H1 (cell line): ENCODE data around the gene HNF1A. TPM values are rescaled to one million over a fixed set of nuclear protein-coding genes. Genes with fewer than 3 reads are reported as not detected.

Source experiments
- CTCF ChIA-PET: fragments of 300-600 bp; sonication (Branson Sonifier 250); formaldehyde crosslinking; loops from one replicate; lab custom pipeline; 2021; ENCODE audit not compliant: partially characterized antibody; lab: Charles Lee
- POLR2A ChIA-PET: fragments of 300-600 bp; sonication (Branson Sonifier 250); formaldehyde crosslinking; loops from one replicate; lab custom pipeline; 2021; ENCODE audit warnings: inconsistent platforms; ENCODE audit not compliant: partially characterized antibody; lab: Charles Lee
- DNase-seq, 2 experiments: peaks; one replicate each; pipeline versions ENCODE4 v3.0.0 to v3.0.0-alpha.2; 2010 to 2022; ENCODE audit warnings: low spot score in 2 of 2, low read depth in 1 of 2, mixed read lengths in 1 of 2
- FAIRE-seq: peaks from 2 replicates; lab custom pipeline; 2011; peaks lifted over from hg19 to GRCh38; lab: Jason Lieb, UNC
- H2AFZ ChIP-seq: 2 replicates; pipeline ENCODE4 v1.8.1; 2012; ENCODE audit warnings: low read length, inconsistent platforms
- H2AK5ac ChIP-seq: 2 replicates; pipeline ENCODE4 v1.6.1; 2013; ENCODE audit warnings: low read depth, low read length
- H2BK120ac ChIP-seq: replicated peaks from 2 replicates; pipeline ENCODE3; 2013; ENCODE audit warnings: low read depth, low read length, inconsistent platforms
- H2BK12ac ChIP-seq: 2 replicates; pipeline ENCODE4 v1.6.1; 2013; ENCODE audit warnings: low read depth, low read length
- H2BK15ac ChIP-seq: 2 replicates; pipeline ENCODE4 v1.6.1; 2013; ENCODE audit warnings: low read length
- H2BK20ac ChIP-seq: 2 replicates; pipeline ENCODE4 v1.6.1; 2013; ENCODE audit warnings: low read length
- H2BK5ac ChIP-seq: 2 replicates; pipeline ENCODE4 v1.6.1; 2013; ENCODE audit warnings: low read depth, low read length
- H3K14ac ChIP-seq: 2 replicates; pipeline ENCODE4 v1.6.1; 2013; ENCODE audit warnings: inconsistent platforms; ENCODE audit not compliant: insufficient read length
- H3K18ac ChIP-seq: 2 replicates; pipeline ENCODE4 v1.6.1; 2013; ENCODE audit warnings: low read length; ENCODE audit errors: extremely low read depth
- H3K23ac ChIP-seq: 2 replicates; pipeline ENCODE4 v1.6.1; 2013; ENCODE audit warnings: inconsistent platforms; ENCODE audit not compliant: insufficient read length
- H3K23me2 ChIP-seq: 2 replicates; pipeline ENCODE4 v1.6.1; 2013; ENCODE audit warnings: low read depth, low read length
- H3K27ac ChIP-seq: 2 replicates; pipeline ENCODE4 v1.6.1; 2011; ENCODE audit warnings: low read depth, low read length, inconsistent platforms
- H3K27me3 ChIP-seq, 4 experiments: replicated peaks in 1 of 4; 1 replicate in 1 of 4; 2 replicates in 3 of 4; pipeline versions ENCODE4 v1.6.1 to v1.8.1; 2011 to 2013; ENCODE audit warnings: low read length in 3 of 4, mild to moderate bottlenecking in 3 of 4, inconsistent platforms in 2 of 4, mixed read lengths in 2 of 4, moderate library complexity in 1 of 4; ENCODE audit not compliant: control insufficient read depth in 3 of 4, insufficient read depth in 3 of 4; ENCODE audit errors: extremely low read depth in 1 of 4
- H3K36me3 ChIP-seq, 4 experiments: 2 replicates each; pipeline versions ENCODE4 v1.6.1 to v1.8.1; 2011 to 2013; ENCODE audit warnings: mild to moderate bottlenecking in 4 of 4, low read length in 3 of 4, moderate library complexity in 2 of 4, control low read depth in 1 of 4, inconsistent platforms in 1 of 4; ENCODE audit not compliant: insufficient read depth in 4 of 4, control insufficient read depth in 2 of 4
- H3K4ac ChIP-seq: replicated peaks from 2 replicates; pipeline ENCODE3; 2013; ENCODE audit warnings: low read length, low read depth, mixed read lengths, inconsistent platforms; ENCODE audit not compliant: insufficient read length
- H3K4me1 ChIP-seq, 4 experiments: replicated peaks in 1 of 4; 1 replicate in 1 of 4; 2 replicates in 3 of 4; pipeline versions ENCODE4 v1.6.1 to v1.8.1; 2011 to 2013; ENCODE audit warnings: low read length in 3 of 4, inconsistent platforms in 2 of 4, mixed read lengths in 1 of 4; ENCODE audit not compliant: insufficient read depth in 4 of 4, control insufficient read depth in 3 of 4
- H3K4me2 ChIP-seq, 2 experiments: 2 replicates each; pipeline versions ENCODE4 v1.6.1 to v1.8.1; 2011 to 2013; ENCODE audit warnings: low read depth in 2 of 2, low read length in 2 of 2, control low read depth in 1 of 2, inconsistent platforms in 1 of 2, mild to moderate bottlenecking in 1 of 2; ENCODE audit not compliant: insufficient read depth in 1 of 2
- H3K4me3 ChIP-seq, 4 experiments: fragments of 200-600, 300-600 bp in 1 of 4; sonication (generic), shearing (Covaris generic), sonication (Bioruptor Twin) in 1 of 4; 2 replicates each; pipeline versions ENCODE4 v1.5.1 to v1.8.1; 2011 to 2016; ENCODE audit warnings: low read length in 4 of 4, low read depth in 3 of 4, control low read depth in 2 of 4, inconsistent platforms in 2 of 4, mild to moderate bottlenecking in 2 of 4, mixed read lengths in 1 of 4, moderate library complexity in 1 of 4; ENCODE audit not compliant: insufficient read depth in 2 of 4; ENCODE audit errors: extremely low read depth in 1 of 4
- H3K56ac ChIP-seq: replicated peaks from 2 replicates; pipeline ENCODE3; 2013; ENCODE audit warnings: low read depth, mild to moderate bottlenecking, mixed read lengths, low read length, inconsistent platforms; ENCODE audit not compliant: insufficient read length
- H3K79me1 ChIP-seq: 2 replicates; pipeline ENCODE4 v1.6.1; 2013; ENCODE audit warnings: low read depth, low read length, control low read depth
- H3K79me2 ChIP-seq, 2 experiments: 2 replicates each; pipeline versions ENCODE4 v1.6.1 to v1.8.1; 2012 to 2013; ENCODE audit warnings: low read length in 2 of 2, mild to moderate bottlenecking in 2 of 2, inconsistent platforms in 1 of 2; ENCODE audit not compliant: insufficient read depth in 2 of 2, control insufficient read depth in 1 of 2
- H3K9ac ChIP-seq, 4 experiments: replicated peaks in 1 of 4; 1 replicate in 1 of 4; 2 replicates in 3 of 4; pipeline versions ENCODE4 v1.6.1 to v1.8.1; 2011 to 2013; ENCODE audit warnings: low read depth in 3 of 4, low read length in 3 of 4, control low read depth in 2 of 4, mild to moderate bottlenecking in 2 of 4, moderate library complexity in 2 of 4, inconsistent platforms in 1 of 4; ENCODE audit errors: extremely low read depth in 1 of 4
- H3K9me3 ChIP-seq, 2 experiments: 2 replicates each; pipeline versions ENCODE4 v1.6.1 to v1.8.1; 2012 to 2013; ENCODE audit warnings: mild to moderate bottlenecking in 2 of 2, moderate library complexity in 2 of 2, control low read depth in 1 of 2, inconsistent platforms in 1 of 2, low read depth in 1 of 2, low read length in 1 of 2, mixed read lengths in 1 of 2; ENCODE audit not compliant: insufficient read depth in 2 of 2
- H4K20me1 ChIP-seq, 2 experiments: replicated peaks in 1 of 2; 2 replicates each; pipeline versions ENCODE3 to v1.8.1; 2011 to 2013; ENCODE audit warnings: inconsistent platforms in 2 of 2, low read length in 2 of 2, mild to moderate bottlenecking in 1 of 2; ENCODE audit not compliant: insufficient read depth in 2 of 2, control insufficient read depth in 1 of 2
- H4K5ac ChIP-seq: 2 replicates; pipeline ENCODE4 v1.6.1; 2013; ENCODE audit warnings: low read length, low read depth, mixed read lengths, inconsistent platforms; ENCODE audit not compliant: insufficient read length
- H4K8ac ChIP-seq: 2 replicates; pipeline ENCODE4 v1.8.0; 2013; ENCODE audit warnings: mild to moderate bottlenecking, moderate library complexity, low read length, inconsistent platforms; ENCODE audit not compliant: insufficient read depth; ENCODE audit errors: extremely low read depth
- H4K91ac ChIP-seq: replicated peaks from 2 replicates; pipeline ENCODE3; 2013; ENCODE audit warnings: low read length, mixed read lengths, inconsistent platforms; ENCODE audit not compliant: insufficient read length
- RAD21 ChIP-seq, 2 experiments: IDR thresholded peaks in 1 of 2; conservative IDR thresholded peaks in 1 of 2; 2 replicates each; pipeline ENCODE4 v1.6.1; 2011; ENCODE audit warnings: low read depth in 2 of 2, low read length in 2 of 2, improper control_type of control experiment in 1 of 2, inconsistent platforms in 1 of 2, mild to moderate bottlenecking in 1 of 2, moderate library complexity in 1 of 2
- SIN3A ChIP-seq, 2 experiments: IDR thresholded peaks in 1 of 2; conservative IDR thresholded peaks in 1 of 2; 2 replicates each; pipeline ENCODE4 v1.6.1; 2011 to 2012; ENCODE audit warnings: low read length in 2 of 2, improper control_type of control experiment in 1 of 2, low read depth in 1 of 2, mild to moderate bottlenecking in 1 of 2
- TCF12 ChIP-seq: IDR thresholded peaks from 2 replicates; pipeline ENCODE4 v1.6.1; 2011; ENCODE audit warnings: low read depth, mild to moderate bottlenecking, low read length
- WGBS, 2 experiments: shearing (Covaris generic) in 1 of 2; methylation state at CpG; one replicate each; pipeline versions ENCODE4 v1.1.6 to v1.1.7; 2013 to 2015; ENCODE audit warnings: low lambda C conversion rate in 2 of 2, mixed read lengths in 2 of 2, inconsistent platforms in 1 of 2, low coverage in 1 of 2, missing lambda C conversion rate in 1 of 2; ENCODE audit not compliant: insufficient replicate concordance in 2 of 2, insufficient coverage in 1 of 2, insufficient read length in 1 of 2; ENCODE audit errors: extremely low coverage in 1 of 2, missing lambda C conversion rate in 1 of 2; 5-methylcytosine and 5-hydroxymethylcytosine counted together
- polyA plus RNA-seq, 7 experiments: library from polyadenylated mRNA; depleted of rRNA in 3 of 7; stranded (reverse) in 5 of 7; unstranded in 2 of 7; fragments of >200 nt in 5 of 7; fragments of 200-250 nt in 2 of 7; gene quantifications; 1 replicate in 5 of 7; 2 replicates in 1 of 7; 4 replicates in 1 of 7; pipeline versions ENCODE4 v1.2.1 to v1.2.3, GENCODE V29; 2011 to 2013; ENCODE audit warnings: missing spikeins in 2 of 7, mixed read lengths in 2 of 7
- total RNA-seq: library from RNA; stranded (reverse); fragmentation: NEBNext Ultra II Directional; extraction: Animal tissue kit (Norgen Biotek cat#: 25700); gene quantifications from 2 replicates; pipeline ENCODE4 v1.2.1, GENCODE V29; 2021
- TF ChIP-seq, protein P1 (sequence below): IDR thresholded peaks from 2 replicates; pipeline ENCODE4 v1.6.1; 2012; ENCODE audit warnings: inconsistent platforms

HNF1A gene
- total and polyA plus RNA-seq, 2 of the 8 experiments (the other 6 are each of a cell fraction or from before 2014, with no cell fraction given) = not detected

DNA sequence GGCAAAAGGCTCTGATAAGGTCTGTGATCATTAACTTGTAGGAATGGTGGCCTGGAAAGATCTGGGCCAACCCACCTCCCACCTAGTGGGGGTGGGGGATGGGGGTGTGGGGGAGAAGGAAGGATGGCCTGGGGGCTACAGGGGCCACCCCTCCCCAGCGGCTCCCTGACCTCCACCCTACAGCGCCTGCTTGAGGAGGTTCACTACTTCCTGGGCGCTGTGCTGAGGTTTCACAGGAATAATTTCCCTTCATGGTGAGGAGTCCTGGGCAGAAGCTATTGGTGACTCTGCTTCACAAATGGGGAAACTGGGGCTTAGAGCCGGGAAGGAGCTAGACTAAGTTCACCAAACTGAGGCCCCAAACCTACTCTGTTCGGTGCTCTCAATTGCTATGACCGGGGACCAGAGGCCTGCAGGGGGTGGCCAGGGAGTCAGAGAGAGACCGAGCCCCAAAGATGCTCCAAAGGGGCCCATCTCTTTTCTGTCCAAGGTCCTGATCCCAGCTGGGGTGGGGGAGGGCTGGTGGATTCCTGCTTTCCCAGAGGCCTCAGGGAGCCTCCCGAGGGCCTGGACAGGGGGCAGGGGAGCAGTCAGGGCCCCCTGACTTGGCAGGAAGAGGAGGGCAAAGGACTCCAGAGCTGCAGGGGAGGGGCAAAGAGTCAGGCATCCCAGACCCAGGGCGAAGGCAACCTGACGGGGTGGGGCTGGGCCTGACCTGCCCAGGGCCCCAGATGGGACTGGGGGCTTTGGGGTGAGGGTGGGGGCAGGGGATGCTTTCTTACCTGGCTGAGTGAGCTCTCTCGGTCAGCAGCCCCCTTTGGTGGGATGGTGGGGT is 1.7 kb downstream of the HNF1A start:
- Histone ChIP-seq H3K79me2 (no peaks in the 10 kb centered on the region), H3K4me1 (peaks cover 0 to 11% (median 1%) of the 10 kb centered on the region in 4 experiments; a peak in 4 of 7 replicates), H3K9me3 (no peaks in the 10 kb centered on the region), H3K23me2 (peaks cover 2% of the 10 kb centered on the region; the same call in 1 of the 2 replicates), H3K27ac (no peak overlapping the region), H3K36me3 (no peaks in the 10 kb centered on the region), H4K8ac (no peak overlapping the region), H2BK120ac (no peak overlapping the region), H3K4me3 (no peak overlapping the region), H4K20me1 (no peaks in the 10 kb centered on the region), H2BK15ac (no peak overlapping the region), H3K9ac (no peak overlapping the region), H3K56ac (no peak overlapping the region), H2BK5ac (no peak overlapping the region), H4K91ac (no peak overlapping the region), H2BK12ac (no peak overlapping the region), H3K4ac (peak overlapping the region; percentile 21), H2BK20ac (0 out of 2 replicates have a peak overlapping the region, but pooled peaks have one; percentile 48), H3K4me2 (peak overlapping the region in 1 of 2 experiments; percentile 28; a peak in 1 of 4 replicates), H3K18ac (no peak overlapping the region; the same call in none of the 2 replicates), H3K14ac (no peak overlapping the region), H3K79me1 (no peaks in the 10 kb centered on the region), H2AK5ac (no peak overlapping the region), H3K23ac (no peak overlapping the region), H3K27me3 (no peaks in the 10 kb centered on the region), H4K5ac (no peak overlapping the region), H2AFZ (no peak overlapping the region)
- DNase-seq = peak in 1 of 2 experiments; percentile 69
- 76% methylated on average over 10 of the region's 11 CpGs; no CpG with 5 or more reads in 1 of the 2 experiments for WGBS, 2 experiments
- POLR2A ChIA-PET = interaction anchor here (2.1 to 2.2 kb wide), 2 partner anchors 16 to 23 kb away, joined by 5 to 8 read pairs; no protein-coding TSS in a partner anchor
- no peak for FAIRE-seq
- CTCF ChIA-PET = interaction anchor here (1.2 to 2.3 kb wide), 4 partner anchors 9 to 242 kb away, joined by 4 to 26 read pairs (median 9); no protein-coding TSS in a partner anchor
- 0 out of 4 replicates have a peak, but pooled peaks of 1 of the 2 experiments have one; percentile 31 for TF ChIP-seq SIN3A (conservative IDR thresholded peaks at IDR 0.05 in 1 of 2, IDR thresholded peaks at IDR 0.05 in 1 of 2; ENCODE audit: low read depth in 1 of 2, low read length in 2 of 2)
- TF ChIP-seq TCF12 = peak; percentile 91; the same call in 1 of the 2 replicates
- peak in 1 of 2 experiments; percentile 10; a peak in 1 of 4 replicates for TF ChIP-seq RAD21 (IDR thresholded peaks at IDR 0.05 in 1 of 2, conservative IDR thresholded peaks at IDR 0.05 in 1 of 2; ENCODE audit: low read depth in 2 of 2, low read length in 2 of 2)
- TF ChIP-seq, protein P1, sequence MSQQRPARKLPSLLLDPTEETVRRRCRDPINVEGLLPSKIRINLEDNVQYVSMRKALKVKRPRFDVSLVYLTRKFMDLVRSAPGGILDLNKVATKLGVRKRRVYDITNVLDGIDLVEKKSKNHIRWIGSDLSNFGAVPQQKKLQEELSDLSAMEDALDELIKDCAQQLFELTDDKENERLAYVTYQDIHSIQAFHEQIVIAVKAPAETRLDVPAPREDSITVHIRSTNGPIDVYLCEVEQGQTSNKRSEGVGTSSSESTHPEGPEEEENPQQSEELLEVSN = no peak
